Liver (tissue), 9 donors: ENCODE measurements around the gene UBE2L3. TPM values are rescaled to one million over a fixed set of nuclear protein-coding genes. Genes with fewer than 3 reads are reported as not detected.

ENCODE experiments used
- DNase-seq: peaks from one replicate; pipeline ENCODE4 v3.0.0-alpha.2; 2017; ENCODE audit warnings: low spot score
- H3K27ac ChIP-seq, 2 donors: one replicate each; pipeline ENCODE4 v1.7.0; 2013; ENCODE audit warnings: inconsistent platforms in 2 of 2, low read length in 2 of 2, control low read depth in 1 of 2, low read depth in 1 of 2, mild to moderate bottlenecking in 1 of 2
- H3K27me3 ChIP-seq, 4 donors: one replicate each; pipeline versions ENCODE4 v1.6.1 to v1.7.0; 2013; ENCODE audit warnings: low read length in 3 of 4, inconsistent platforms in 1 of 4, mild to moderate bottlenecking in 1 of 4, moderate library complexity in 1 of 4; ENCODE audit not compliant: control insufficient read depth in 4 of 4, insufficient read depth in 4 of 4
- H3K36me3 ChIP-seq, 4 donors: one replicate each; pipeline versions ENCODE4 v1.6.1 to v1.7.0; 2013; ENCODE audit warnings: low read length in 3 of 4, mild to moderate bottlenecking in 3 of 4, low read depth in 1 of 4, moderate library complexity in 1 of 4; ENCODE audit not compliant: control insufficient read depth in 4 of 4, insufficient read depth in 3 of 4
- H3K4me1 ChIP-seq, 4 donors: one replicate each; pipeline versions ENCODE4 v1.6.1 to v1.7.0; 2013; ENCODE audit warnings: low read length in 3 of 4, mild to moderate bottlenecking in 3 of 4, moderate library complexity in 1 of 4; ENCODE audit not compliant: control insufficient read depth in 4 of 4, insufficient read depth in 4 of 4
- H3K4me3 ChIP-seq, 3 donors: one replicate each; pipeline versions ENCODE4 v1.6.1 to v1.7.0; 2013; ENCODE audit warnings: low read length in 3 of 3, control low read depth in 1 of 3, low read depth in 1 of 3, mild to moderate bottlenecking in 1 of 3
- H3K9ac ChIP-seq, 2 donors: one replicate each; pipeline ENCODE4 v1.7.0; 2013; ENCODE audit warnings: low read length in 2 of 2, mild to moderate bottlenecking in 2 of 2, moderate library complexity in 2 of 2, control low read depth in 1 of 2, low read depth in 1 of 2
- H3K9me3 ChIP-seq, 4 donors: one replicate each; pipeline versions ENCODE4 v1.6.1 to v1.7.0; 2013; ENCODE audit warnings: low read length in 3 of 4; ENCODE audit not compliant: control insufficient read depth in 4 of 4
- EGR1 ChIP-seq, 2 donors: IDR thresholded peaks; 2 replicates each; pipeline ENCODE4 v1.6.1; 2016 to 2018; ENCODE audit warnings: antibody characterized with exemption in 2 of 2, low read depth in 2 of 2
- FOXA2 ChIP-seq: IDR thresholded peaks from 2 replicates; pipeline ENCODE4 v1.6.1; 2016; ENCODE audit warnings: antibody characterized with exemption
- HNF4A ChIP-seq, 2 donors: conservative IDR thresholded peaks; 2 replicates each; pipeline ENCODE4 v1.6.1; 2016; ENCODE audit warnings: antibody characterized with exemption in 2 of 2, mild to moderate bottlenecking in 2 of 2
- HNF4G ChIP-seq: IDR thresholded peaks from 2 replicates; pipeline ENCODE4 v1.6.1; 2016; ENCODE audit warnings: antibody characterized with exemption
- NR2F2 ChIP-seq: IDR thresholded peaks from 2 replicates; pipeline ENCODE4 v1.6.1; 2016; ENCODE audit warnings: antibody characterized with exemption
- RAD21 ChIP-seq, 2 donors: IDR thresholded peaks; 2 replicates each; pipeline ENCODE4 v1.6.1; 2016; ENCODE audit warnings: antibody characterized with exemption in 2 of 2, mild to moderate bottlenecking in 2 of 2
- RXRA ChIP-seq, 2 donors: IDR thresholded peaks; 2 replicates each; pipeline ENCODE4 v1.6.1; 2017 to 2018; ENCODE audit warnings: antibody characterized with exemption in 2 of 2, mild to moderate bottlenecking in 1 of 2
- SP1 ChIP-seq: IDR thresholded peaks from 2 replicates; pipeline ENCODE4 v1.6.1; 2018; ENCODE audit warnings: antibody characterized with exemption, mild to moderate bottlenecking
- TAF1 ChIP-seq: conservative IDR thresholded peaks from 2 replicates; pipeline ENCODE4 v1.6.1; 2016; ENCODE audit warnings: antibody characterized with exemption, mild to moderate bottlenecking
- YY1 ChIP-seq: IDR thresholded peaks from 2 replicates; pipeline ENCODE4 v1.6.1; 2016; ENCODE audit warnings: antibody characterized with exemption, mild to moderate bottlenecking
- WGBS: extraction: QIAGEN DNeasy Blood & Tissue Kit; methylation state at CpG from one replicate; pipeline ENCODE4 v1.1.7; 2013; 5-methylcytosine and 5-hydroxymethylcytosine counted together
- polyA plus RNA-seq, 2 donors: library from polyadenylated mRNA; stranded (reverse) in 1 of 2; unstranded in 1 of 2; fragments of 200-250 nt in 1 of 2; fragments of >200 nt in 1 of 2; fragmentation: Nextera tagmentation in 1 of 2; extraction: Ambion mirVana in 1 of 2; gene quantifications; one replicate each; pipeline versions ENCODE4 v1.2.1 to v1.2.3, GENCODE V29; 2013 to 2015
- total RNA-seq, 2 donors: library from RNA; depleted of rRNA; stranded (reverse); fragments of >200 nt; gene quantifications; one replicate each; pipeline ENCODE4 v1.2.3, GENCODE V29; 2014
- TF ChIP-seq, protein P1 (sequence below): IDR thresholded peaks from 2 replicates; pipeline ENCODE4 v1.6.1; 2016; ENCODE audit warnings: antibody characterized with exemption
- donor health status: healthy.
- donor health status: healthy.
- donor health status: healthy.
- donor health status: healthy.
- donor health status: healthy.

Gene UBE2L3
- total and polyA plus RNA-seq, 4 donors = 14.3 to 33.4 (median 19.8) TPM

DNA sequence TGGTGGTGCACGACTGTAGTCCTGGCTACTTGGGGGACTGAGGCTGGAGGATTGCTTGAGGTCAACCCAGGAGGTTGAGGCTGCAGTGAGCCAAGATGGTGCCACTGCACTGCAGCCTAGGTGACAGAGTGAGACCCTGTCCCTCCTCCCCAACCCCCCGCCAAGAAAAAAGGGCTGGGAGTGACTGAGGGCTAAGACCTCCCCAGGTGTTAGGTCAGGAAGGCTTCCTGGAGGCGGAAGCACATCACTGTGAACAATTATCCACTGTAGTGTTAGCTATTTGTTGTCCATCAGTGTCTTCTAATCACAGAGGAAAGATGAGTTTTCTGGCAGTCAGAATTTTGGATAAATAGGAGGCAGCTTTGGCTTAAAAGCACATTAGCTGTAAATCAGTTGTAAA is 53.5 kb downstream of the UBE2L3 start:
- no peak for DNase-seq
- H3K27ac ChIP-seq = no peak overlapping the region
- peaks cover 0 to 8% (median 2%) of the 10 kb centered on the region in 4 donors for H3K36me3 ChIP-seq
- peaks cover 0 to 19% (median 15%) of the 10 kb centered on the region in 4 donors for H3K4me1 ChIP-seq
- no peaks in the 10 kb centered on the region for H3K27me3 ChIP-seq
- no peak overlapping the region for H3K9ac ChIP-seq
- no peak for TF ChIP-seq HNF4G
- TF ChIP-seq, protein P1, sequence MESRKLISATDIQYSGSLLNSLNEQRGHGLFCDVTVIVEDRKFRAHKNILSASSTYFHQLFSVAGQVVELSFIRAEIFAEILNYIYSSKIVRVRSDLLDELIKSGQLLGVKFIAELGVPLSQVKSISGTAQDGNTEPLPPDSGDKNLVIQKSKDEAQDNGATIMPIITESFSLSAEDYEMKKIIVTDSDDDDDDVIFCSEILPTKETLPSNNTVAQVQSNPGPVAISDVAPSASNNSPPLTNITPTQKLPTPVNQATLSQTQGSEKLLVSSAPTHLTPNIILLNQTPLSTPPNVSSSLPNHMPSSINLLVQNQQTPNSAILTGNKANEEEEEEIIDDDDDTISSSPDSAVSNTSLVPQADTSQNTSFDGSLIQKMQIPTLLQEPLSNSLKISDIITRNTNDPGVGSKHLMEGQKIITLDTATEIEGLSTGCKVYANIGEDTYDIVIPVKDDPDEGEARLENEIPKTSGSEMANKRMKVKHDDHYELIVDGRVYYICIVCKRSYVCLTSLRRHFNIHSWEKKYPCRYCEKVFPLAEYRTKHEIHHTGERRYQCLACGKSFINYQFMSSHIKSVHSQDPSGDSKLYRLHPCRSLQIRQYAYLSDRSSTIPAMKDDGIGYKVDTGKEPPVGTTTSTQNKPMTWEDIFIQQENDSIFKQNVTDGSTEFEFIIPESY = no peak
- H3K9me3 ChIP-seq = no peaks in the 10 kb centered on the region
- H3K4me3 ChIP-seq = no peak overlapping the region
- 95% methylated on average over 3 of the region's 3 CpGs for WGBS

DNA sequence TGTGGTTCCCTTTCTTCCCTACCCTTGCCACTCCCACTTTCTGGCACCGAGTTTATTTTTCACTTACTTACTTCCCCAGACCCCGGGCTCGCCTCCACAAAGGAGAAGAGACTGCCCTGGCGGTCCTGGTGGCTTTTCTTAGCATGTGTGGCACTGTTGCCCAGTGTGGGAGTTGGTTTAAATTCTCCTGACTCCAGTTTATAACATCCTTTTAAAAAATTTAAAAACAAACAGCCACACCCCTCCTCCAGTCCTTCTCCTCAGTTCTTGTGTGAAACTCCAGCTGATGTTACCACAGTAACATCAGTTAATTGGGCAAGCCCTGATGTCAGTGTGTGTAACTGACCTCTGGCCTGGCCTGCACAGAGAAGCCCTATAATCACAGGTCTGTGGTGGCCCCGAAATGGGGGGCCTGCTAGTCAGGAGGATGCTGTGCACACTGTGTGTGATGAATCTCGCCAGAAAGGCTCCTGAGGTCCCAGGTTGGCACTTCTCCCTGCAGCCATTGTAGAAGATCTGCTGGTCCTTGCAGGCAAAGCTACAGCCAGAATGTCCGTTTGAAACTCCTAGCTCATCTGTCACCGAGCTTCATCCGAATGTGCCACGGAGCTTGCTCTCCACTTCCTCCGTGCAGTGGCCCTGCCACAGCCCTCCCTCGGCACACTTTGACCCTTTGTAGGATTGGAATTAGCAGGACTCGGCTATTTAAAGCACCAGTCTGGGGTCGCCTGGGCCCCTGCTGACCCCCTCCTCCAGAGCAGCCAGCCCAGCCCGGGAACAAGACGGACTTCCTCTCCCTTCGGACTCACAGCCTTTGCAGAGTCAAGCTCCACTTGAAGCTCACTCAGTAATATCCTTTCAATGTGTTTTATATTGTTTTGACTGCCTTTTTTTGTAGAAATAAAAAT is 54.8 kb downstream of the UBE2L3 start:
- peaks cover 0 to 8% (median 2%) of the 10 kb centered on the region in 4 donors for H3K36me3 ChIP-seq

DNA sequence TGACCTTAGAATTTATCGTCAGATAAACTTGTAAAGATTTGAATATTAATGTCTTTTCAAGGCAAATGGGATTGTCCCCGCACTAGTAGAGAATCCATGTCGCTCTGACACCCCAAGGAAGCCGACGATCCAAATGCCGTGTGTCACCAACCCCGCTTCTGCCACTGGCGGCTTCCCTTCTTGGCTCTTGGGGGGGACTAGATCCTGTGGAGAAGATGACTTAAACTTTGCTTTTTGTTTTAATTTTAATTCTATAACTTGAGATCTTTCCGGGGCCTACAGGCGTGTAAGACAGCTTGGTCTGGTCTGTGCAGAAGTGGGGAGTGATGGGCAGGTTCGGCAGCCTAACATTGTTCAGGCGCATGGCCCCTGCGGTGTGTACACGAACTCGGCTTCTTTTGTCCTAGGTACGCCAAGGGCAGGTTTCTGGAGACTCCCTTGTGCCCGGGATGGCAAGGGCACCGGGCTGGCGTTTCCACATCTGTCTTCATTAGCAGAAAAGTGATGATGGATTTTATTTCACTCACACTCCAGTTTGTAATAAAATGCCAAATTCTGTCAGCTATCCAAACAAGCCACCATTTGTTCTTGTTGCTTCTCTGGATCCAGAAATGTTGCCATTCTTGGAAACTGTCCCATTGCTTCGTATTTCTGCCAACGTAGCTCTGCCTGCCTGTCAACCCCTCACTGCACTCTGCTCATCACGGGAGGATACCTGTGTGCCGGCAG is 55.6 kb downstream of the UBE2L3 start:
- no peak for DNase-seq
- Histone ChIP-seq H3K4me1 (peaks cover 0 to 19% (median 15%) of the 10 kb centered on the region in 4 donors), H3K27me3 (no peaks in the 10 kb centered on the region), H3K4me3 (no peak overlapping the region), H3K9me3 (no peaks in the 10 kb centered on the region), H3K9ac (no peak overlapping the region), H3K36me3 (peaks cover 0 to 8% (median 2%) of the 10 kb centered on the region in 4 donors), H3K27ac (no peak overlapping the region)
- TF ChIP-seq SP1 (no peak), RXRA (IDR thresholded peaks at IDR 0.05) (no peak), HNF4A (conservative IDR thresholded peaks at IDR 0.05) (no peak), TAF1 (no peak), YY1 (no peak), NR2F2 (no peak), FOXA2 (no peak)
- TF ChIP-seq, protein P1 = no peak
- 91% methylated on average over 23 of the region's 23 CpGs for WGBS

More for the DNA sequence above, 54.8 kb downstream of the UBE2L3 start:
- no peak for DNase-seq
- Histone ChIP-seq H3K27ac (no peak overlapping the region), H3K9ac (no peak overlapping the region), H3K4me3 (no peak overlapping the region), H3K4me1 (peaks cover 0 to 19% (median 15%) of the 10 kb centered on the region in 4 donors), H3K27me3 (no peaks in the 10 kb centered on the region), H3K9me3 (no peaks in the 10 kb centered on the region)
- WGBS = 68% methylated on average over 17 of the region's 17 CpGs
- no peak for TF ChIP-seq SP1
- TF ChIP-seq NR2F2 = no peak
- TF ChIP-seq EGR1 (IDR thresholded peaks at IDR 0.05; ENCODE audit: low read depth in 2 of 2) = no peak
- TF ChIP-seq TAF1 = no peak
- TF ChIP-seq RAD21 (IDR thresholded peaks at IDR 0.05) = no peak
- no peak for TF ChIP-seq FOXA2
